ENCODE data around the gene COL5A1.

COL5A1 gene

DNA sequence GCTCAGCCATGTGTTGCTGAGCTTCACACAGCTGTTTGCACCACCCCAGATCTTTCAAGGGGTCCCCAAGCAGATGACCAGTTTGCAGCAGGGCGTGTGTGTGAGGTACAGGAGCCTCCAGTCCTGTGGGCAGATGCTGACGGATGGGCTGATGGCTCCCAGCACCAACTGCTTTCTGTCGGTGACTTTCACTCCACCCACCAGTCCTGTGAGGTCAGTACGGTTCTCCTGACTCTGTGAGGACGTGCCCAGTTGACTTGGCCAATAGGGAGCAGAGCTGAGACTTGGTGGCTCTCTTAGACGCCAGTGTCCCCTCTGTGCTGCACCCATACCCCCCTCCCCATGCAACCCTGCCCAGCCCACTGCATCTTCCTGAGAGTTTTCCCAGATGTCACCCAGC, 19.7 kb downstream of the COL5A1 start:
- Histone ChIP-seq H3F3A (ENCODE audit: insufficient read depth, low read length) (no peaks in the 10 kb centered on the region), H3K4me2 (ENCODE audit: low read length) (no peak overlapping the region)

DNA sequence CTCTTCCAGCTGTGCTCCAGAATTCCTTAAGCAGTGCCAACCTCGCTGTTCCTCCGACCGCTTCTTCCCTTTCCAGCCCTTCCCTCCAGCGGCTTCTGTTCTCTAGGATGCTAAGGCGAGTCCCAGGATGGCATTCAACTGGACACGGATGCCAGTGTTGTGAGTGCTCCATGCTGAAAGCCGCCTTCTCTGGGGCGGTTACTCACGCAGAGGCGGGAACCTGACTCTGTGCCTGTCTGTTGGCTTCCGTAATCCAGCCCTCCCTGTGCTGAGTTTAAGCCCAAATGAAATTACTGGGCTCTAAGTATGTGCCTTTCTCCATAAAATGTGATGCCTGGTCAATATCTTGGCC, 20.2 kb downstream of the COL5A1 start:
- no peaks in the 10 kb centered on the region for H3K9me3 ChIP-seq (ENCODE audit: low read length)
- H2AFZ ChIP-seq (ENCODE audit: low read length), result no peak overlapping the region
- H3K27ac ChIP-seq (ENCODE audit: low read depth, low read length, poor library complexity, severe bottlenecking), result no peak overlapping the region
- no peaks in the 10 kb centered on the region; the same call in 1 of the 2 replicates for H3K27me3 ChIP-seq (ENCODE audit: insufficient read depth, low read length)
- TF ChIP-seq, protein P1, sequence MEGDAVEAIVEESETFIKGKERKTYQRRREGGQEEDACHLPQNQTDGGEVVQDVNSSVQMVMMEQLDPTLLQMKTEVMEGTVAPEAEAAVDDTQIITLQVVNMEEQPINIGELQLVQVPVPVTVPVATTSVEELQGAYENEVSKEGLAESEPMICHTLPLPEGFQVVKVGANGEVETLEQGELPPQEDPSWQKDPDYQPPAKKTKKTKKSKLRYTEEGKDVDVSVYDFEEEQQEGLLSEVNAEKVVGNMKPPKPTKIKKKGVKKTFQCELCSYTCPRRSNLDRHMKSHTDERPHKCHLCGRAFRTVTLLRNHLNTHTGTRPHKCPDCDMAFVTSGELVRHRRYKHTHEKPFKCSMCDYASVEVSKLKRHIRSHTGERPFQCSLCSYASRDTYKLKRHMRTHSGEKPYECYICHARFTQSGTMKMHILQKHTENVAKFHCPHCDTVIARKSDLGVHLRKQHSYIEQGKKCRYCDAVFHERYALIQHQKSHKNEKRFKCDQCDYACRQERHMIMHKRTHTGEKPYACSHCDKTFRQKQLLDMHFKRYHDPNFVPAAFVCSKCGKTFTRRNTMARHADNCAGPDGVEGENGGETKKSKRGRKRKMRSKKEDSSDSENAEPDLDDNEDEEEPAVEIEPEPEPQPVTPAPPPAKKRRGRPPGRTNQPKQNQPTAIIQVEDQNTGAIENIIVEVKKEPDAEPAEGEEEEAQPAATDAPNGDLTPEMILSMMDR (IDR thresholded peaks at IDR 0.05; ENCODE audit: low read length), result no peak
- no peak for TF ChIP-seq EZH2 (IDR thresholded peaks at IDR 0.05; ENCODE audit: borderline replicate concordance, low read length)
- H3F3A ChIP-seq (ENCODE audit: insufficient read depth, low read length), result no peaks in the 10 kb centered on the region
- no peak overlapping the region for H3K9ac ChIP-seq (ENCODE audit: low read length)
- no peak overlapping the region for H3K4me3 ChIP-seq (ENCODE audit: low read depth, low read length, poor library complexity, severe bottlenecking)
- no peaks in the 10 kb centered on the region for H3K9me2 ChIP-seq (ENCODE audit: low read depth, low read length)
- H3K79me2 ChIP-seq (ENCODE audit: insufficient read depth, low read length), result no peaks in the 10 kb centered on the region
- H3K4me1 ChIP-seq (ENCODE audit: insufficient read depth, low read length, severe bottlenecking), result no peaks in the 10 kb centered on the region
- H3K36me3 ChIP-seq (ENCODE audit: insufficient read depth, low read length), result no peaks in the 10 kb centered on the region
- H3K4me2 ChIP-seq (ENCODE audit: low read length), result no peak overlapping the region
- no peaks in the 10 kb centered on the region for H4K20me1 ChIP-seq (ENCODE audit: insufficient read depth, low read length)

More for the DNA sequence above, 19.7 kb downstream of the COL5A1 start:
- no peaks in the 10 kb centered on the region; the same call in 1 of the 2 replicates for H3K27me3 ChIP-seq (ENCODE audit: insufficient read depth, low read length)
- no peak overlapping the region for H3K4me3 ChIP-seq (ENCODE audit: low read depth, low read length, poor library complexity, severe bottlenecking)
- no peaks in the 10 kb centered on the region for H3K9me2 ChIP-seq (ENCODE audit: low read depth, low read length)
- no peaks in the 10 kb centered on the region for H3K79me2 ChIP-seq (ENCODE audit: insufficient read depth, low read length)
- H3K4me1 ChIP-seq (ENCODE audit: insufficient read depth, low read length, severe bottlenecking), result no peaks in the 10 kb centered on the region
- no peak overlapping the region for H3K9ac ChIP-seq (ENCODE audit: low read length)
- H3K9me3 ChIP-seq (ENCODE audit: low read length), result no peaks in the 10 kb centered on the region
- no peak overlapping the region for H3K27ac ChIP-seq (ENCODE audit: low read depth, low read length, poor library complexity, severe bottlenecking)
- TF ChIP-seq, protein P1 (IDR thresholded peaks at IDR 0.05; ENCODE audit: low read length), result no peak
- TF ChIP-seq EZH2 (IDR thresholded peaks at IDR 0.05; ENCODE audit: borderline replicate concordance, low read length), result no peak
- H3K36me3 ChIP-seq (ENCODE audit: insufficient read depth, low read length), result no peaks in the 10 kb centered on the region
- no peak overlapping the region for H2AFZ ChIP-seq (ENCODE audit: low read length)
- no peaks in the 10 kb centered on the region for H4K20me1 ChIP-seq (ENCODE audit: insufficient read depth, low read length)

DNA sequence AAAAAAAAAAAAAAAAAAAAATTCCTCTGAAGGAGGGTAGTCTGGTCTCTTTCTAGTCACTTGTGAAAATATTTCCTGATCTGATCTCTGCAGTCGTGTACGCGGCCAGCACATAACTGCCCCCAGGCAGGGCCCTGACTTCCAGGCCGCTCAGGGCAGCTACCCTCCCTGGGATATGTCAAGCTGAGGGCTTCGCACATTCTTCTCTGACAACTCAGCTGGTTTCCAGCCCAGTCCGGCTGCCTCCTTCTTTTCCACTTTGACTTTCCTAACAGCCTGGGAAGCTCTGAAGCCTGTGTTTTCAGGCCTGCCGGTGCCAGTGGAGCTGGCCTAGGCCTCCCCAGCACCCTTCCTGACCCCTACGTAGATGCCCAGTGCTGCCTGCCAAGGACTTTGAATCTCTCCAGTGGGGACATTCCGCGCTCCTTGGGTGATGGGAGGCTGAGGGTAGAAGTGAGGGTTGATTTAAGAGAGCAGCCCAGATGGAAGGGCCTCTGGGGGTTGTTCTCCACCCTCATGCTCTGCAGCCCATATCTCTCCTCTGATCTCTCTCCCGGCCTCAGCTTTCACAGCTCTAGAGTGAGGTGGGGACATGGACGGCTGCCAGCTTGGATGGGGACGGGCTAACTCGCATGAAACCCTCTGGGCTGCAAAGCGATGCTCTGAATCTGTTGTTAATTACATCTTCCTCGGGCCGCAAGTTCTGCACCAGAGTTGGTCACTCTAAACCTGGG, 20.7 kb downstream of the COL5A1 start:
- H3K4me2 ChIP-seq (ENCODE audit: low read length), result no peak overlapping the region
- H3K4me1 ChIP-seq (ENCODE audit: insufficient read depth, low read length, severe bottlenecking), result no peaks in the 10 kb centered on the region
- H3K27ac ChIP-seq (ENCODE audit: low read depth, low read length, poor library complexity, severe bottlenecking), result no peak overlapping the region
- no peaks in the 10 kb centered on the region for H4K20me1 ChIP-seq (ENCODE audit: insufficient read depth, low read length)
- H3F3A ChIP-seq (ENCODE audit: insufficient read depth, low read length), result no peaks in the 10 kb centered on the region
- H3K27me3 ChIP-seq (ENCODE audit: insufficient read depth, low read length), result no peaks in the 10 kb centered on the region; the same call in 1 of the 2 replicates
- TF ChIP-seq EZH2 (IDR thresholded peaks at IDR 0.05; ENCODE audit: borderline replicate concordance, low read length), result no peak
- TF ChIP-seq, protein P1 (IDR thresholded peaks at IDR 0.05; ENCODE audit: low read length), result no peak
- no peak overlapping the region for H3K4me3 ChIP-seq (ENCODE audit: low read depth, low read length, poor library complexity, severe bottlenecking)
- no peak overlapping the region for H2AFZ ChIP-seq (ENCODE audit: low read length)
- H3K9ac ChIP-seq (ENCODE audit: low read length), result no peak overlapping the region
- H3K9me3 ChIP-seq (ENCODE audit: low read length), result no peaks in the 10 kb centered on the region
- H3K36me3 ChIP-seq (ENCODE audit: insufficient read depth, low read length), result no peaks in the 10 kb centered on the region
- H3K79me2 ChIP-seq (ENCODE audit: insufficient read depth, low read length), result no peaks in the 10 kb centered on the region
- H3K9me2 ChIP-seq (ENCODE audit: low read depth, low read length), result no peaks in the 10 kb centered on the region

Measured in OCI-LY1 (cell line).